ENCODE measurements around the gene IFITM1. TPM values are rescaled to one million over a fixed set of nuclear protein-coding genes. Genes with fewer than 3 reads are reported as not detected.
A peak's percentile ranks its signal among the peaks of the same experiment; 100 is the strongest.

The IFITM1 gene
- total and polyA plus RNA-seq, 2 of the 13 experiments (the other 11 are each of a cell fraction or from before 2014, with no cell fraction given) = 0.38 to 11.1 TPM

DNA sequence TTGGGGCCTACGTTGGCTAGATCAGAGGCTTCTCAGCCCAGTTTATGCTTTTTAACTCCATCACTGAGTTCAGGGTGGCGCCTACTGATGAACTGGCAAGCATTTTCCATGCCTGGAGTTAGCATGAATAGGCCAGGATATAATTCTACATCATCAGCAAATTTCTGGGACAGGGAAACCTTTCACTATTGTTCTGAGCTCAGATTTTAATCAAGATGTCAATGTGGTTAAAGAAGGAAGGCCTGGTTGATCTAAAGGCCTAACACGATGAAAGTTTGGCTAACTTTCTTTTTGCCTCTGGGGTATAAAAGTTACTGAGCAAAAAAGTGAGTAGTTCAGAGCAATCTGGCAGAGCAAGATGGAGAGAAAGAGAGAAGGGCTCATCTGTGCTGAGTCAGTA is 28.5 kb downstream of the IFITM1 start:
- Histone ChIP-seq H3K9me3 (ENCODE audit: low read length) (no peaks in the 10 kb centered on the region), H3K9ac (ENCODE audit: insufficient read depth, low read depth, low read length) (no peak overlapping the region), H4K20me1 (ENCODE audit: insufficient read depth, low read length) (no peaks in the 10 kb centered on the region), H3K27ac (ENCODE audit: extremely low read length, insufficient read depth, low read length) (no peak overlapping the region), H3K79me2 (ENCODE audit: insufficient read depth, low read length) (no peaks in the 10 kb centered on the region), H2AFZ (ENCODE audit: low read length) (no peak overlapping the region), H3K36me3 (replicated peaks in 1 of 2; ENCODE audit: control insufficient read depth in 1 of 2, insufficient read depth in 2 of 2, low read length in 2 of 2) (no peaks in the 10 kb centered on the region), H3K4me3 (replicated peaks in 1 of 3; ENCODE audit: insufficient read depth in 1 of 3, low read depth in 2 of 3, low read length in 3 of 3) (no peak overlapping the region), H3K4me1 (ENCODE audit: insufficient read depth, low read length) (no peaks in the 10 kb centered on the region; the same call in 1 of the 2 replicates), H3K4me2 (ENCODE audit: low read depth, low read length) (no peak overlapping the region), H3K27me3 (ENCODE audit: control insufficient read depth in 1 of 2, insufficient read depth in 2 of 2, low read length in 2 of 2) (peaks cover 1 to 2% of the 10 kb centered on the region in 2 experiments; a peak in 2 of 5 replicates)
- DNase-seq (ENCODE audit: low spot score) (no peak), FAIRE-seq (no peak), ATAC-seq (no peak)
- TF ChIP-seq MAF1 (CRISPR knock-in tag; IDR thresholded peaks at IDR 0.05; ENCODE audit: borderline replicate concordance) = no peak
- TF ChIP-seq MAFF (IDR thresholded peaks at IDR 0.05; ENCODE audit: low read depth, low read length) = peak; percentile 77
- peak; percentile 83 to 84 for TF ChIP-seq MAFK (conservative IDR thresholded peaks at IDR 0.05 in 1 of 2, IDR thresholded peaks at IDR 0.05 in 1 of 2; ENCODE audit: low read length in 2 of 2)
- in situ Hi-C loops (cut with HindIII; ENCODE audit: extremely low pct_ligation_motif_present, low pct_unique_long_range_greater_than_20kb) = no loop called here
- no TSS peak for BruUV-seq (replicated peaks)
- CTCF ChIA-PET (ENCODE audit: low intra/inter-chr PET ratio, low total read pairs) = no interaction called here
- intact Hi-C loops (cut with micrococcal nuclease; ENCODE audit: unreplicated experiment) = no loop called here
- 47% methylated on average over 3 of the region's 3 CpGs for WGBS (ENCODE audit: low lambda C conversion rate)
- POLR2A ChIA-PET = no interaction called here

DNA sequence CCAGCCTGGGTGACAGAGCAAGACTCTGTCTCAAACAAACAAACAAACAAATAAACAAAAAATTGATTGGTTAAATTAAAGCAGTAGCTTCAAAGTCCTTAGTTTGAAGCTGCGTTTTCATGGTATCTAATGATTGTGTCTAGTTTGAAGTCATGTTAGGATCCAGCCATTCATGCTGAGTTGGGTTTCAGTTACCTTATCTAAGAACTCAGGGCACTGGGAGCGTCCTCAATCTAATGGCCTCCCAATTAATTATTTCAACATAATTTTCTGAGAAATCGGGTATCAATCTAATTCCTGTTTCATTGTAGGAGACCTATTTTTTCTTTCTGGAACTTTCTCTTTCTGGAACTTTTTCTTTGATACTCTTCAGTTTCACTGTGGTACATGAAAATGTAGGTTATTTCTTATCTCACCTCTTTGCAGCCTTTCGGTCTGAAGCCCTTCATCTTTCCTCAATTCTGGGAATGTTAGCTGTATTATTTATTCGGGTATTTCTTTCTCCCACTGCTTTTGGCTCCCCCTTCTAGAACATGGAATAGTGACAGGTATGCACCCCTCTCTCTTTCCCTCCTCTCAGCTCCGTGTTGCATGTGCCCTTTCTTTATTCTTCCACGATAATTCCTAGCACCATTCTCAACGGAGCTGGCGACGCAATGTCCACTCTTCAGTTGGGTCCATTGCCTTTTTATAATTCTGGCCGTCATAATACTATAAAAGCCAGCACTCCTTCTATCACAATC is 31.2 kb downstream of the IFITM1 start:
- Histone ChIP-seq H3K27me3 (ENCODE audit: control insufficient read depth in 1 of 2, insufficient read depth in 2 of 2, low read length in 2 of 2) (peaks cover 1 to 2% of the 10 kb centered on the region in 2 experiments; a peak in 2 of 5 replicates), H3K9me3 (ENCODE audit: low read length) (no peaks in the 10 kb centered on the region), H3K27ac (ENCODE audit: extremely low read length, insufficient read depth, low read length) (no peak overlapping the region), H3K4me3 (replicated peaks in 1 of 3; ENCODE audit: insufficient read depth in 1 of 3, low read depth in 2 of 3, low read length in 3 of 3) (no peak overlapping the region), H3K4me1 (ENCODE audit: insufficient read depth, low read length) (peaks cover 18% of the 10 kb centered on the region), H3K79me2 (ENCODE audit: insufficient read depth, low read length) (no peaks in the 10 kb centered on the region), H3K4me2 (ENCODE audit: low read depth, low read length) (no peak overlapping the region), H3K9ac (ENCODE audit: insufficient read depth, low read depth, low read length) (no peak overlapping the region), H3K36me3 (replicated peaks in 1 of 2; ENCODE audit: control insufficient read depth in 1 of 2, insufficient read depth in 2 of 2, low read length in 2 of 2) (no peaks in the 10 kb centered on the region), H4K20me1 (ENCODE audit: insufficient read depth, low read length) (no peaks in the 10 kb centered on the region), H2AFZ (ENCODE audit: low read length) (no peak overlapping the region)
- in situ Hi-C loops (cut with HindIII; ENCODE audit: extremely low pct_ligation_motif_present, low pct_unique_long_range_greater_than_20kb) (no loop called here), intact Hi-C loops (cut with micrococcal nuclease; ENCODE audit: unreplicated experiment) (no loop called here)
- FAIRE-seq (no peak), ATAC-seq (no peak), DNase-seq (ENCODE audit: low spot score) (no peak)
- 55% methylated on average over 11 of the region's 11 CpGs for WGBS (ENCODE audit: low lambda C conversion rate)
- ChIA-PET POLR2A (no interaction called here), CTCF (ENCODE audit: low intra/inter-chr PET ratio, low total read pairs) (no interaction called here)
- no TSS peak for BruUV-seq (replicated peaks)
- TF ChIP-seq ISL2 (CRISPR knock-in tag; IDR thresholded peaks at IDR 0.05) = no peak
